ENCODE measurements around the gene PIK3CB.
"Not testable (repeated sequence)": the region's sequence is repeated elsewhere in the genome, so short reads cannot be mapped to it uniquely, and the experiment has no call there.

The PIK3CB gene

GRCh38 chr3:138800248-138800647, 34.5 kb downstream of the PIK3CB start:
- DNase-seq (ENCODE audit: low read depth), result no peak
- TF ChIP-seq CTCF (IDR thresholded peaks at IDR 0.05; ENCODE audit: low read depth, low read length, missing control alignments), result no peak
- no peak overlapping the region for H3K4me3 ChIP-seq (ENCODE audit: low read depth, low read length)

- TF ChIP-seq CTCF (IDR thresholded peaks at IDR 0.05; ENCODE audit: low read depth, low read length, missing control alignments), result no peak
- no peak for DNase-seq (ENCODE audit: low read depth)
- no peak overlapping the region for H3K4me3 ChIP-seq (ENCODE audit: low read depth, low read length)
These were observed 34.9 kb downstream of the PIK3CB start for GRCh38 chr3:138799822-138800221.

- no peak for TF ChIP-seq CTCF (IDR thresholded peaks at IDR 0.05; ENCODE audit: low read depth, low read length, missing control alignments)
- H3K4me3 ChIP-seq (ENCODE audit: low read depth, low read length), result no peak overlapping the region
- no peak for DNase-seq (ENCODE audit: low read depth)
These were observed 37.2 kb downstream of the PIK3CB start for GRCh38 chr3:138797508-138798038.

- DNase-seq (ENCODE audit: low read depth), result no peak
- TF ChIP-seq CTCF (IDR thresholded peaks at IDR 0.05; ENCODE audit: low read depth, low read length, missing control alignments), result no peak
- H3K4me3 ChIP-seq (ENCODE audit: low read depth, low read length), result no peak overlapping the region
These were observed 38.0 kb downstream of the PIK3CB start for GRCh38 chr3:138796761-138797160.

- no peak for DNase-seq (ENCODE audit: low read depth)
- H3K4me3 ChIP-seq (ENCODE audit: low read depth, low read length), result no peak overlapping the region
- no peak for TF ChIP-seq CTCF (IDR thresholded peaks at IDR 0.05; ENCODE audit: low read depth, low read length, missing control alignments)
These were observed 47.9 kb downstream of the PIK3CB start for GRCh38 chr3:138786788-138787271.

- H3K4me3 ChIP-seq (ENCODE audit: low read depth, low read length), result no peak overlapping the region
- no peak for DNase-seq (ENCODE audit: low read depth)
- no peak for TF ChIP-seq CTCF (IDR thresholded peaks at IDR 0.05; ENCODE audit: low read depth, low read length, missing control alignments)
These were observed 48.8 kb downstream of the PIK3CB start for GRCh38 chr3:138785951-138786350.

GRCh38 chr3:138785362-138785857, 49.3 kb downstream of the PIK3CB start:
- not testable (repeated sequence) for H3K4me3 ChIP-seq (ENCODE audit: low read depth, low read length); DNase-seq (ENCODE audit: low read depth)
